PFSK-1 (cell line): ENCODE measurements around the gene GTPBP8.

ENCODE experiments used
- FOXP2 ChIP-seq: optimal IDR thresholded peaks from 2 replicates; pipeline ENCODE3; 2011; ENCODE audit warnings: borderline replicate concordance, control low read depth, inconsistent platforms; ENCODE audit not compliant: insufficient read depth; ENCODE audit errors: extremely low read length, extremely low read depth
- POLR2AphosphoS5 ChIP-seq: IDR thresholded peaks from 2 replicates; pipeline ENCODE4 v1.6.1; 2012; ENCODE audit warnings: low read depth, mild to moderate bottlenecking, control low read depth, low read length, moderate library complexity
- REST ChIP-seq, 2 experiments: IDR thresholded peaks; 2 replicates each; pipeline versions ENCODE4 v1.6.1 to v1.8.0; 2011 to 2012; ENCODE audit warnings: low read depth in 2 of 2, low read length in 2 of 2, control low read depth in 1 of 2, inconsistent platforms in 1 of 2, mild to moderate bottlenecking in 1 of 2, moderate library complexity in 1 of 2; ENCODE audit not compliant: insufficient read depth in 1 of 2
- SIN3A ChIP-seq: IDR thresholded peaks from 2 replicates; pipeline ENCODE4 v1.6.1; 2012; ENCODE audit warnings: mild to moderate bottlenecking, low read length, moderate library complexity, borderline replicate concordance; ENCODE audit not compliant: insufficient read depth
- TAF1 ChIP-seq: IDR thresholded peaks from 2 replicates; pipeline ENCODE4 v1.6.1; 2012; ENCODE audit warnings: low read length, control low read depth, borderline replicate concordance; ENCODE audit not compliant: insufficient read depth

GRCh38 chr3:113021471-113021870, 30.7 kb downstream of the GTPBP8 start:
- TF ChIP-seq REST (IDR thresholded peaks at IDR 0.05; ENCODE audit: insufficient read depth in 1 of 2, low read depth in 2 of 2, low read length in 2 of 2), result no peak
- TF ChIP-seq POLR2AphosphoS5, result no peak
- TF ChIP-seq SIN3A, result no peak
- TF ChIP-seq TAF1, result no peak
- TF ChIP-seq FOXP2, result no peak
